ENCODE results near the gene MBD3L2.
A peak's percentile ranks its signal among the peaks of the same experiment; 100 is the strongest.
"Not testable (repeated sequence)": the region's sequence is repeated elsewhere in the genome, so short reads cannot be mapped to it uniquely, and the experiment has no call there.

The MBD3L2 gene

GRCh38 chr19:7049021-7049420, at the start of gene MBD3L2:
Gene MBD3L2 (plus strand): TSS chr19:7049321. CDS start chr19:7049374, 53 bp downstream.
- DNase-seq, result not testable (repeated sequence)

- no peak for DNase-seq
Measured at GRCh38 chr19:6999933-7000332, 49.2 kb upstream of the MBD3L2 start.

- DNase-seq, result no peak
Measured at GRCh38 chr19:7000333-7000732, 48.8 kb upstream of the MBD3L2 start.

- DNase-seq, result no peak
Measured at GRCh38 chr19:7000816-7001215, 48.3 kb upstream of the MBD3L2 start.

GRCh38 chr19:7004313-7004931, 44.7 kb upstream of the MBD3L2 start:
- peak; percentile 27 for DNase-seq

- no peak for DNase-seq
Measured at GRCh38 chr19:7006135-7006704, 42.9 kb upstream of the MBD3L2 start.

- DNase-seq, result no peak
Measured at GRCh38 chr19:7007859-7008258, 41.3 kb upstream of the MBD3L2 start.

GRCh38 chr19:7010722-7011593, 38.2 kb upstream of the MBD3L2 start:
- DNase-seq, result no peak

- no peak for DNase-seq
Measured at GRCh38 chr19:7013678-7014077, 35.4 kb upstream of the MBD3L2 start.

- DNase-seq, result no peak
Measured at GRCh38 chr19:7018828-7019227, 30.3 kb upstream of the MBD3L2 start.

- DNase-seq, result not testable (repeated sequence)
Measured at GRCh38 chr19:7021331-7021730, 27.8 kb upstream of the MBD3L2 start, which contains the start of gene MBD3L2B. Gene MBD3L2B (minus strand): TSS chr19:7021431. CDS start chr19:7021397, 34 bp downstream.

- DNase-seq, result not testable (repeated sequence)
Measured at GRCh38 chr19:7028790-7029189, 20.3 kb upstream of the MBD3L2 start.

- not testable (repeated sequence) for DNase-seq
Measured at GRCh38 chr19:7030278-7030677, 18.8 kb upstream of the MBD3L2 start, which contains the start of gene MBD3L5. Gene MBD3L5 (plus strand): TSS chr19:7030578. CDS start chr19:7030612, 34 bp downstream.

GRCh38 chr19:7040079-7040478, 9.0 kb upstream of the MBD3L2 start, which contains the start of gene MBD3L4:
Gene MBD3L4 (minus strand): TSS chr19:7040179. CDS start chr19:7040144, 35 bp downstream.
- DNase-seq, result not testable (repeated sequence)

GRCh38 chr19:7041563-7041962, 7.6 kb upstream of the MBD3L2 start:
- not testable (repeated sequence) for DNase-seq

GRCh38 chr19:7051421-7051820, 2.3 kb downstream of the MBD3L2 start:
- DNase-seq, result not testable (repeated sequence)

- not testable (repeated sequence) for DNase-seq
Measured at GRCh38 chr19:7052896-7053295, 3.8 kb downstream of the MBD3L2 start.

- not testable (repeated sequence) for DNase-seq
Measured at GRCh38 chr19:7054635-7055368, 5.7 kb downstream of the MBD3L2 start.

GRCh38 chr19:7055679-7056078, 6.6 kb downstream of the MBD3L2 start:
- not testable (repeated sequence) for DNase-seq

- not testable (repeated sequence) for DNase-seq
Measured at GRCh38 chr19:7056371-7056770, 7.2 kb downstream of the MBD3L2 start.

GRCh38 chr19:7058576-7058975, 9.5 kb downstream of the MBD3L2 start, which contains the start of gene MBD3L3:
Gene MBD3L3 (minus strand): TSS chr19:7058676. CDS start chr19:7058605, 71 bp downstream.
- not testable (repeated sequence) for DNase-seq

- DNase-seq, result not testable (repeated sequence)
Measured at GRCh38 chr19:7059977-7060376, 10.9 kb downstream of the MBD3L2 start.
